ENCODE results near the gene INTS6L.

The INTS6L gene

DNA sequence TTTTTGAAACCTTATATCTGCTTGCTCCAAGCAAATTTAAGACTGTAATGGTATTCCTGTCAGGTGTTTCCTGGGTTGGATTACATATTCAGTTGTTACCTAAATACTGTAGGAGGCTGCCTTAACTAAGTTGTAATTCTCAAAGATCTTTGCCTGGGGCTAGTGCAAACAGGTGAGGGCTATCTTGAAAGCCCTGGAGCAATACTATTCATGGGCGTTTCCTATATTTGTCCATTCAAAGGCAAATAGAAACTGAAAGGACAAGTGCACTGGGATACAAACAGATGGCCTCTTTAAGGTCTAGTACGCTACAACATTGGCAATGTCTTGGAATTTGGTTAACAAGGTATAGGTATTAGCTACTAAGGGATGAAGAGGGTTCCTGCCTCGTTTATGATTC, 108.9 kb downstream of the INTS6L start:
- DNase-seq: no peak

All from kidney glomerular epithelial cell (primary cell).